ENCODE results near the gene BRD4. TPM values are rescaled to one million over a fixed set of nuclear protein-coding genes. Genes with fewer than 3 reads are reported as not detected.

Gene BRD4
- total and polyA plus RNA-seq, 11 donors, result 31.1 to 78.9 (median 61.8) TPM

DNA sequence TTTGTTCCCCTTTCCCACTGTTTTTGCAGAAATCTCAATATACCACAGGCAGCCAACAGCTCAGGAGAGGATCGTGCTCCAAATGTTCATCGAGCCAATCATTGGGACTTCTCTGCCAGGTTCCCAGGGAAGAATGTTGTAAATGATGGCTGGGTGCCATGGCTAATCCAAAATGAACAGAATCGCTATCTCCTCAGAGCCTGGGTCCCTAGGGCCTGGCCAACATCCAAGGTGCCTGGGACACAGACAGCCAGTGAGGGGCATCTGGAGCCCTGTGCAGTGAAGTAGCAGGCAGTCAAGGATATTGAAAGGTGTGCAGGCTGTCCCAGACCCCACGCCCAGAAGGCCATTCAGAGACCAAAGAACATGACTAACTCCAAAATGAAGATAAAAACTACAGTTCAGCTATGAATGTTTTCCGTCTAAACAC is 37.8 kb downstream of the BRD4 start:
- 22 to 33% (median 31%) methylated on average over 5 of the region's 5 CpGs for WGBS, 4 donors
- peak overlapping the region in 6 of 12 donors; percentile 3 to 75 (median 26) for H3K27ac ChIP-seq

DNA sequence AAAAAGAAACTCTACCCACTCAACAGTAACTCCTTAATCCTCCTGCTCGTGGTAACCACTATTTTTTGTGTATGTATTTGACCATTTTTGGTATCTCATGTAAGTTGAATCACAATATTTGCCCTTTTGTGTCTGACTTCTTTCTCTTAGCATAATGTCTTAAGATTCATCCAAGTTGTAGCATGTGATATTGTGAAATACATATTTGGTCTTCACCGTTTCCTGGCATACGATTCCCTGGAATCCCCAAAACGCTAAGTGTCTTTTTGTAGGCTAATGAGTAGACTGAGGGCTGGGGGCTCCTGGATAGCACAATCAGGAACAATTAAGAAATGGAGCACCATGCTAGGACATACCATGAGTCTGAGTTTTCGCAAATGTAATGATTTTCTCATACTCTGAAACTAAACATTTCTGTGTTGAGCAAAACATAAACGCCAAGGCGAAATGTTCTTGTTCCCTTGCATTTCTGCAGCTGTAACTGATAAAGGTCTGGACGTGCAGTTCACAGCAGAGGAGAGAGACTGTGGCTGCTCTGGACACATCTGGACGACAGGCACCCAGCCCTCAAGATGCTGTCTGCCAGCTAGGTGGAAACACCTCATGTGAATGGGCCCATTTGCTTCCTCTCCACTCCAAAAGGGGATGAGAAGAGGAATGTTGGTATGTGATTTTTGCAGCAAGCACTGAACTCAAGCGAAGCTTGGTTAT is 38.4 kb downstream of the BRD4 start:
- 35 to 42% (median 37%) methylated on average over 10 of the region's 10 CpGs for whole genome bisulfite sequencing, 4 donors
- intact Hi-C loops (cut with DNase I), result loop anchor here in 2 of 10 donors (5.0 kb wide), 1 partner anchor 33 kb away; no protein-coding TSS in a partner anchor
- TF ChIP-seq, protein P1, sequence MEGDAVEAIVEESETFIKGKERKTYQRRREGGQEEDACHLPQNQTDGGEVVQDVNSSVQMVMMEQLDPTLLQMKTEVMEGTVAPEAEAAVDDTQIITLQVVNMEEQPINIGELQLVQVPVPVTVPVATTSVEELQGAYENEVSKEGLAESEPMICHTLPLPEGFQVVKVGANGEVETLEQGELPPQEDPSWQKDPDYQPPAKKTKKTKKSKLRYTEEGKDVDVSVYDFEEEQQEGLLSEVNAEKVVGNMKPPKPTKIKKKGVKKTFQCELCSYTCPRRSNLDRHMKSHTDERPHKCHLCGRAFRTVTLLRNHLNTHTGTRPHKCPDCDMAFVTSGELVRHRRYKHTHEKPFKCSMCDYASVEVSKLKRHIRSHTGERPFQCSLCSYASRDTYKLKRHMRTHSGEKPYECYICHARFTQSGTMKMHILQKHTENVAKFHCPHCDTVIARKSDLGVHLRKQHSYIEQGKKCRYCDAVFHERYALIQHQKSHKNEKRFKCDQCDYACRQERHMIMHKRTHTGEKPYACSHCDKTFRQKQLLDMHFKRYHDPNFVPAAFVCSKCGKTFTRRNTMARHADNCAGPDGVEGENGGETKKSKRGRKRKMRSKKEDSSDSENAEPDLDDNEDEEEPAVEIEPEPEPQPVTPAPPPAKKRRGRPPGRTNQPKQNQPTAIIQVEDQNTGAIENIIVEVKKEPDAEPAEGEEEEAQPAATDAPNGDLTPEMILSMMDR (IDR thresholded peaks at IDR 0.05), result no peak
- no peak for TF ChIP-seq POLR2A (IDR thresholded peaks at IDR 0.05)
- Histone ChIP-seq H3K4me1 (peaks cover 55 to 100% (median 99%) of the 10 kb centered on the region in 12 donors), H3K4me3 (no peak overlapping the region), H3K27ac (peak overlapping the region in 7 of 12 donors; percentile 3 to 75 (median 30)), H3K27me3 (no peaks in the 10 kb centered on the region), H3K9me3 (no peaks in the 10 kb centered on the region), H3K36me3 (peaks cover 0 to 7% (median 0%) of the 10 kb centered on the region in 9 donors)
- no peak for ATAC-seq
- DNase-seq, result no peak

More for the DNA sequence above, 37.8 kb downstream of the BRD4 start:
- peak; percentile 33 to 68 (median 56) for ATAC-seq
- Histone ChIP-seq H3K27me3 (no peaks in the 10 kb centered on the region), H3K4me3 (no peak overlapping the region), H3K4me1 (peaks cover 53 to 100% (median 98%) of the 10 kb centered on the region in 12 donors), H3K9me3 (no peaks in the 10 kb centered on the region), H3K36me3 (peaks cover 0 to 7% (median 0%) of the 10 kb centered on the region in 9 donors)
- TF ChIP-seq, protein P1 (IDR thresholded peaks at IDR 0.05), result no peak
- TF ChIP-seq POLR2A (IDR thresholded peaks at IDR 0.05), result no peak
- DNase-seq, result peak in 4 of 5 donors; percentile 70 to 80 (median 78)
- intact Hi-C loops (cut with DNase I), result loop anchor here in 2 of 10 donors (5.0 kb wide), 1 partner anchor 33 kb away; no protein-coding TSS in a partner anchor

DNA sequence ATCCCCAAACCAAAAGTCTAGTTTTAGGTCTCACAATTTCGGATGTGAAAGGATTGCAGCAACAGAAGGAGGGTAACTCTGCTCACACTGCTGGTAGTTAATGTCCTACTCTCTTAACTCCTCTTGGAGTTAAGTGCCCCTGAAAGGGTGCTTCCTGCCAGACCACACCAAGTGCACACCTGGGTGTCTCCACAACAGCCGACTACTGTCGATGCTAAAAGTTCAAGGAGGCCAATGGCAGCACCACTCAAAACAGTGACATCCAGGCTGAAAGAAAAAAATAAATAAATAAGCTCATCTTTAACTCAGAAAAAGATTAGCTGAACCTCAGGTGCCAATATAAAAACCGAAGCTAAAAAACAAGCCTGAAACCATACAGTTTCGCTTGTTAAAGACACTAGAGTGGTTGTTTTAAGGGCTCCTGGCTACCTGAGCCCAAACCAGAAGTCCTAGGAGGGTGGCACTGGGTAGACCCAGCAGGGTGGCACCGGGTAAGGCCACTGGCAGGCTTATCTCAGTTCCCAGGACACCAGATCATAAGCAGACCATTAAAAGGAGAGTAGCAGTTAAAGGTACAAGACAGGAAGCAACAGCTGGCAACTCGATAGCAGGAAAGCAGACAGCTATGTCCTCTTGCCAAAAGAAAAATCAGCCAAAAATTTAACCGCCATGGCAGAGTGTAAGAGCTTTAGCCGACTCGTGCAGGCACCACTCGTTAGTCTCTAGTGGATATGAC is 39.3 kb downstream of the BRD4 start:
- TF ChIP-seq POLR2A (IDR thresholded peaks at IDR 0.05), result no peak
- TF ChIP-seq, protein P1 (IDR thresholded peaks at IDR 0.05), result no peak
- H3K36me3 ChIP-seq, result peaks cover 0 to 7% (median 0%) of the 10 kb centered on the region in 9 donors
- intact Hi-C loops (cut with DNase I), result loop anchor here in 2 of 10 donors (5.0 kb wide), 1 partner anchor 34 kb away; no protein-coding TSS in a partner anchor
- peak overlapping the region in 1 of 12 donors; percentile 23 for H3K4me3 ChIP-seq
- H3K27me3 ChIP-seq, result no peaks in the 10 kb centered on the region
- ATAC-seq (peak; percentile 24 to 61 (median 41)), DNase-seq (peak in 1 of 5 donors; percentile 39)
- WGBS, 4 donors, result 17 to 25% (median 23%) methylated on average over 11 of the region's 11 CpGs
- no peaks in the 10 kb centered on the region for H3K9me3 ChIP-seq
- peak overlapping the region in 6 of 12 donors; percentile 3 to 75 (median 31) for H3K27ac ChIP-seq
- peaks cover 57 to 100% (median 100%) of the 10 kb centered on the region in 12 donors for H3K4me1 ChIP-seq
